RPMI7951 (cell line): ENCODE results near the gene PPP2CA. TPM values are rescaled to one million over a fixed set of nuclear protein-coding genes. Genes with fewer than 3 reads are reported as not detected.
A peak's percentile ranks its signal among the peaks of the same experiment; 100 is the strongest.
"Not testable (repeated sequence)": the region's sequence is repeated elsewhere in the genome, so short reads cannot be mapped to it uniquely, and the experiment has no call there.

Experiments
- DNase-seq: peaks from one replicate; pipeline ENCODE4 v3.0.0-alpha.2; 2012; ENCODE audit warnings: low read depth
- total RNA-seq: library from RNA; depleted of rRNA; stranded (reverse); fragments of >200 nt; shearing (Covaris generic); gene quantifications from 2 replicates; pipeline ENCODE4 v1.2.3, GENCODE V29; 2014; rRNA removed

PPP2CA gene
- 58.8 and 92.3 TPM in 2 replicates for total RNA-seq

DNA sequence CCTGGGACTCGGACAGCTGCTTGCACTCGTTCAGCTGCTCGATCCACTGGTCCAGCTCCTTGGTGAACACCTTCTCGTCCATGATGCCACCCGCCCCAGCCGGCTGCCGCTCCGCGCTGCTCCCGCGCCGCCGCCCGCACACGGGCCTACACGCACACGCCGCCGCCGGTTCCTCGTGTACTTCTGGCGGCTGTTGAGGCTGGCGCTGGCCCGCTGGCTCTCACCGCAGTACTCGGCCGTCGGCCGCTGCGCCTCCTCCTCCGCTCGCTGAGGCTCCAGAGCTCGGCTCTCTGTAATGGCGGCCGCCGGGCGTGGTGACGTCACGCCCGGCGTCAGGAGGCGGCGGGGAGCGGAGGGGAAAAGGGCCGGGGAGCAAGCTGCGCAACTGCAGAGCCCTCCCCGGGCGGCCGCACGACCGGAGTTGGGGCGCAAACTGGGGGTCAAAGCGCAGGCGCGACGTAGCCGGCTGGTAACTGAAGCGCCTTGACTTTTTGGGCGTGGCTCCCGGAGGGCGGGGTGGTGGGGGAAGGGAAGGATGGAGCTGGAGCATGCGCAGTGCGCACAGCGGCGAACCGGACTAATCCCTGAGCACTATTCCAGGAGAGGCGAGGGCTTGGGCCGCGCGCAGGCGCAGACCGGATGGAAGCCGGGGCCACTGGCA, at the start of gene PPP2CA:
PPP2CA (minus strand) TSS at position 294 of the 661 bp plus-strand sequence; CDS start at position 82, 212 bp downstream.
- peak; percentile 94 for DNase-seq

- no peak for DNase-seq
Measured at GRCh38 chr5:134273642-134274395, 47.9 kb upstream of the PPP2CA start.

DNA sequence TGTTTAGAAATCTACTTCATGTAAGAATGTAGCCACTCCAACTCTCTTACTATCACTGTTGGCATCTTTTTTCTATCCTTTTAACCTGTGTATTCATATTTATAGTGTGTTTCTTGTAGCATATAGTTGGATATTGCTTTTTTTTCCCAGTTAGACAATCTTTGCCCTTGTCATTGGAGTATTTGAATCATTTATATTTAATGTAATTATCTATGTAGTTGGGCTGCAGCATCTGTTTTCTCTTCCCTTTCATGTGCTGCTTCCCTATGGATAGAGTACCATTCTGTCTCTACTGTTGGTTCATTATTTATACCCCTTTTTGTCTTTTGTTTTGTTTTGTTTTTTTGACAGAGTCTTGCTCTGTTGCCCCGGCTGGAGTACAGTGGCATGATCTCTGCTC, 45.2 kb upstream of the PPP2CA start:
- DNase-seq, result no peak

DNA sequence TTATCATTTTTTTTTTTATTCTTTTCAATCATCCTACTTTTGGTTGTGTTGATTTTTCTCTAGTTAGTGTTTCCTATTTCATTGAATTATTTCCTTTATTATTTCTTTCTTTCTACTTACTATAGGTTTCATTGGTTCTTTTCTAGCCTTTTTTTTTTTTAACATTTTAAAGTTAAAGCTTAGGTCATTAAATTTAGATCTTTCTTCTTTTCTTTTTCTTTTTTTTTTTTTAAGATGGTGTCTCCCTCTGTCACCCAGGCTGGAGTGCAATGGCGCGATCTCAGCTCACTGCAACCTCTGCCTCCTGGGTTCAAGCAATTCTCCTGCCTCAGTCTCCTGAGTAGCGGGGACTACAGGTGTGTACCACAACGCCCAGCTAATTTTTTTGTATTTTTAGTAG, 43.0 kb upstream of the PPP2CA start:
- DNase-seq, result no peak

GRCh38 chr5:134268019-134268601, 42.2 kb upstream of the PPP2CA start:
- no peak for DNase-seq

GRCh38 chr5:134267366-134268018, 41.6 kb upstream of the PPP2CA start:
- DNase-seq, result peak; percentile 33

DNA sequence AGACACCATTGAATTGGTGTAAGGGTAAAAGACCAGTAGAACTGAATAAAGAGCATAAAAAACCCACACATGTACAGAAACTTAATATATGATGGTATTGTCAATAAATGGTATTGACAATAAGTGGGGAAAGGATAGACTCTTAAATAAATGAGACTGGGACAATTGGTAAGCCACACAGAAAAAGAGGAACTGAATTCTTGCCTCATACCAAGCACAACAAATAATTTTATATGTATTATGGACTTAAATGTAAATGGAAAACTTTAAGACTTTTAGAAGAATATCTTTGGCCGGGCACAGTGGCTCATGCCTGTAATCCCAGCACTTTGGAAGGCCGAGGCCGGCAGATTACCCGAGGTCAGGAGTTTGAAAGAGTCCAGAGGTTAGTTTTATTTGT, 37.9 kb upstream of the PPP2CA start:
- no peak for DNase-seq

GRCh38 chr5:134262629-134263028, 36.8 kb upstream of the PPP2CA start:
- not testable (repeated sequence) for DNase-seq

GRCh38 chr5:134258896-134259295, 33.0 kb upstream of the PPP2CA start:
- DNase-seq, result no peak

GRCh38 chr5:134257176-134257575, 31.3 kb upstream of the PPP2CA start:
- DNase-seq, result no peak

DNA sequence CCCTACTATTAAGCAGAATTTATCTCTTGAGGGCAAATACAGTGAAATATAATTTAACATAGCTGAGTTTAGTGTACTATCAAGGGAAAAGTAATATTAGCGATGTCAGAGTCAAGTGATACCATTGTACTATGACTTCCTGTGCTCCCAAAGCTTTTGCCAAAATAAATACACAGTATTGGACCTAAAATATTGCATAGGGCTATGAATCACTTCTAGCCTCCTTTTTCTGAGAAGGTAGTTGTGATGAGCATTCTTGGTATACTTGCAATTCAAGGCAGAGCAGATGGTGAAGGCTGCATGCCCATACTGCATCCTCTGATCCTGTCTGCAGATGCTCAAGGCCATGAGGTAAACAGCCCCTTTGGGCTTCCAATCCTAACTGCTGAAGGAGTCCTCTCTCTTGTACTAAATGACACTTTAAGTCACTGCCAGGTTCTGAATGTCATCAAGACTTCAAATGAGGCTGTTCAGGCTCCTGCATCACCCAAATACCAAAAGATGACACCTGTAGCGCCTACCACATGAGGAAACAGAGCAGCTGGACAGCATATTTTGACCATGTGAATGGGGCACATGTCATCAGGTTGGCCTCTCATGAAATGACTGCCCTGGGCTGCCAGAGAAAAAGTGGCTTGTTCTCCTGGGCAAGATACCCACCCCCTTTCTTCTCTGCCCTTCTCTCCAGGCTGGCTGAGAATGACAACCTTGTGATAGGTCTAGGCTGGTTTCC, 29.7 kb upstream of the PPP2CA start:
- DNase-seq, result peak; percentile 12

GRCh38 chr5:134253368-134254153, 27.7 kb upstream of the PPP2CA start:
- DNase-seq, result not testable (repeated sequence)

- DNase-seq, result peak; percentile 73
Measured at GRCh38 chr5:134252671-134253070, 26.8 kb upstream of the PPP2CA start.

- no peak for DNase-seq
Measured at GRCh38 chr5:134250949-134251348, 25.1 kb upstream of the PPP2CA start.

- no peak for DNase-seq
Measured at GRCh38 chr5:134249469-134250379, 23.9 kb upstream of the PPP2CA start.

GRCh38 chr5:134248256-134248655, 22.4 kb upstream of the PPP2CA start:
- DNase-seq, result no peak

- peak; percentile 66 for DNase-seq
Measured at GRCh38 chr5:134247428-134248224, 21.8 kb upstream of the PPP2CA start.

GRCh38 chr5:134246771-134247427, 21.0 kb upstream of the PPP2CA start:
- DNase-seq, result no peak
